ENCODE measurements around the gene PIK3CD. TPM values are rescaled to one million over a fixed set of nuclear protein-coding genes. Genes with fewer than 3 reads are reported as not detected.

PIK3CD gene
- total and polyA plus RNA-seq, 12 donors, result 1.3 to 16.4 (median 9.1) TPM

DNA sequence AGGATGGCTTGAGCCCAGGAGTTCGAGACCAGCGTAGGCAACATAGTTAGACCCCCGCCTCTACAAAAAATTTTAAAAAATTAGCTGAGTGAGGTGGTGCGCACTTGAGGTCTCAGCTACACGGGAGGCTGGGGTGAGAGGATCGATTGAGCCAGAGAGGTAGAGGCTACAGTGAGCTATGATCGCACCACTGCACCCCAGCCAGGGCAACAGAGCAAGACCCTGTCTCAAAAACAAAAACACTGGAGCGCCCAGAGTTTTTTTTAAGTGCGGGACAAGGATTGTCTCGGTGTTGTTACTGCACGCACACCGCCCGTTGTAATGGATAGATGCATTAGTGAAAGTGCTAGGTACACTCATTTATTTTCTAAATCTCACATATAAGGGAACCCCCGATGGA lies 37.1 kb downstream of the PIK3CD start:
- no peak for TF ChIP-seq CTCF (IDR thresholded peaks at IDR 0.05)
- no peak for TF ChIP-seq POLR2A (IDR thresholded peaks at IDR 0.05)
- no peaks in the 10 kb centered on the region for H3K27me3 ChIP-seq
- no peak overlapping the region for H3K27ac ChIP-seq
- no peaks in the 10 kb centered on the region for H3K9me3 ChIP-seq (replicated peaks in 1 of 3)
- H3K4me3 ChIP-seq, result peak overlapping the region in 1 of 4 donors; percentile 85
- WGBS, 4 donors, result 61 to 70% (median 64%) methylated on average over 14 of the region's 14 CpGs
- DNase-seq, result no peak
- no peaks in the 10 kb centered on the region for H3K36me3 ChIP-seq (replicated peaks in 1 of 2)
- H3K4me1 ChIP-seq (replicated peaks in 1 of 2), result peaks cover 29 to 34% of the 10 kb centered on the region in 2 donors
- intact Hi-C loops (cut with DNase I), result no loop called here

DNA sequence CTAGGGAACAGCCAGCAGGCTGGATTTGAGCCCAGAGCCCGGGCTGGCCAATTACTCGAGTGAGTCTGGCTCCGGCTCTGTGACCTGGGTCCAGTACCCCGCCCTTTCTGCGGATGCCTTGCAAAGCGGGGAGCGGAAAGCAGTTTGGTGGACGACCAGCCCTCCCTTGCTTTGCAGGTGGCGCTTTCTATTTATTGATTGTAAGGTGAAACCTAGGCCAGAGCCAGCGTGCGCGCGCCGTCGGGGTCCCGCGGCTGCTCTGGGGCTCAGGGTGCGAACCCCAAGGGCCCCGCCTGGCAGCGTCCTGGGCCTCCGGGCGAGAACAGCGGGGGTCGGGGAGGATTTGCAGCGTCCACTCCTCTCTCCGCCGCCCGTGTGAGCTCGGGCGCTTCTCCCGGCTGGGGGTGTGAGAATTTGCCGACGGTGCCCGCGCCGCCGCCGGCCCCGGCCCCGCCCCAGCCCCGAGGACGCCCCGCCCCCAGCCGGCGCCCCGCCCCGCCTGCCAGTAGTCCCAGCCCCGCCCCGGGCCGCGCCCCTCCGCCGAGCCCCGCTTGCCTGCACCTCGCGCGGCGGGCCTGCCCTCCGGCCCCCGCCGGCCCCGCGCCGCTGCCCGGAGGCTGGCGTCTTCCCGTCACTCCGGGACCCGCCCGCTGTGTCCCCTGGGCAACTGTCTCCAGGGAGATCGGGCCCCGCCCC lies 37.6 kb downstream of the PIK3CD start:
- intact Hi-C loops (cut with DNase I), result no loop called here
- TF ChIP-seq CTCF (IDR thresholded peaks at IDR 0.05), result no peak
- TF ChIP-seq POLR2A (IDR thresholded peaks at IDR 0.05), result no peak
- Histone ChIP-seq H3K36me3 (replicated peaks in 1 of 2) (no peaks in the 10 kb centered on the region), H3K4me3 (peak overlapping the region in 2 of 4 donors; percentile 37 to 85), H3K9me3 (replicated peaks in 1 of 3) (no peaks in the 10 kb centered on the region), H3K27me3 (no peaks in the 10 kb centered on the region), H3K27ac (peak overlapping the region in 1 of 5 donors; percentile 30), H3K4me1 (replicated peaks in 1 of 2) (peaks cover 29 to 34% of the 10 kb centered on the region in 2 donors)
- peak; percentile 68 to 87 (median 83) for DNase-seq
- 0 to 4% (median 2%) methylated on average over 1 to 70 of the region's 72 CpGs for WGBS, 4 donors

GRCh38 chr1:9689971-9690381 lies 38.4 kb downstream of the PIK3CD start:
- TF ChIP-seq POLR2A (IDR thresholded peaks at IDR 0.05) (no peak), CTCF (IDR thresholded peaks at IDR 0.05) (no peak)
- Histone ChIP-seq H3K9me3 (replicated peaks in 1 of 3) (no peaks in the 10 kb centered on the region), H3K27ac (peak overlapping the region in 1 of 5 donors; percentile 30), H3K4me1 (replicated peaks in 1 of 2) (peaks cover 29 to 34% of the 10 kb centered on the region in 2 donors), H3K27me3 (no peaks in the 10 kb centered on the region), H3K4me3 (peak overlapping the region in 2 of 4 donors; percentile 37 to 85), H3K36me3 (replicated peaks in 1 of 2) (no peaks in the 10 kb centered on the region)
- WGBS, 4 donors, result 20 to 30% (median 22%) methylated on average over 10 to 23 of the region's 23 CpGs
- peak in 6 of 7 donors; percentile 37 to 58 (median 45) for DNase-seq
- intact Hi-C loops (cut with DNase I), result loop anchor here in 1 of 2 donors (10.0 kb wide), 1 partner anchor 55 kb away; no protein-coding TSS in a partner anchor

GRCh38 chr1:9690440-9691107 lies 39.0 kb downstream of the PIK3CD start:
- peak overlapping the region in 1 of 4 donors; percentile 85 for H3K4me3 ChIP-seq
- H3K27me3 ChIP-seq, result no peaks in the 10 kb centered on the region
- H3K4me1 ChIP-seq (replicated peaks in 1 of 2), result peaks cover 29 to 34% of the 10 kb centered on the region in 2 donors
- no peak for DNase-seq
- H3K27ac ChIP-seq, result peak overlapping the region in 1 of 5 donors; percentile 30
- WGBS, 4 donors, result 73 to 81% (median 75%) methylated on average over 8 to 14 of the region's 14 CpGs
- H3K9me3 ChIP-seq (replicated peaks in 1 of 3), result no peaks in the 10 kb centered on the region
- H3K36me3 ChIP-seq (replicated peaks in 1 of 2), result no peaks in the 10 kb centered on the region
- intact Hi-C loops (cut with DNase I), result loop anchor here in 1 of 2 donors (10.0 kb wide), 1 partner anchor 56 kb away; no protein-coding TSS in a partner anchor
- TF ChIP-seq CTCF (IDR thresholded peaks at IDR 0.05) (no peak), POLR2A (IDR thresholded peaks at IDR 0.05) (no peak)
